Spleen (tissue), 11 donors: ENCODE measurements around the gene TMTC3. TPM values are rescaled to one million over a fixed set of nuclear protein-coding genes. Genes with fewer than 3 reads are reported as not detected.

Source experiments
- DNase-seq: peaks from one replicate; pipeline ENCODE4 v3.0.0-alpha.2; 2020
- H3K27ac ChIP-seq, 8 donors: fragments of 200-600 bp; sonication (generic) in 7 of 8; 1 replicate in 4 of 8; 2 replicates in 4 of 8; pipeline versions ENCODE4 v1.5.0 to v1.8.0; 2016 to 2021; ENCODE audit warnings: inconsistent platforms in 4 of 8, mild to moderate bottlenecking in 4 of 8, moderate library complexity in 1 of 8
- H3K27me3 ChIP-seq, 7 donors: fragments of 200-600 bp; sonication (generic) in 6 of 7; replicated peaks in 1 of 7; 1 replicate in 4 of 7; 2 replicates in 3 of 7; pipeline versions ENCODE4 v1.5.0 to v1.8.0; 2016 to 2021; ENCODE audit warnings: inconsistent platforms in 3 of 7, mild to moderate bottlenecking in 1 of 7
- H3K36me3 ChIP-seq, 6 donors: fragments of 200-600 bp; sonication (generic) in 5 of 6; 1 replicate in 4 of 6; 2 replicates in 2 of 6; pipeline versions ENCODE4 v1.5.0 to v1.8.0; 2016 to 2021; ENCODE audit warnings: inconsistent platforms in 2 of 6
- H3K4me1 ChIP-seq, 6 donors: fragments of 200-600 bp; sonication (generic) in 5 of 6; 1 replicate in 3 of 6; 2 replicates in 3 of 6; pipeline versions ENCODE4 v1.5.0 to v1.8.0; 2016 to 2021; ENCODE audit warnings: inconsistent platforms in 3 of 6
- H3K4me3 ChIP-seq, 8 donors: fragments of 200-600 bp; sonication (generic) in 7 of 8; 1 replicate in 4 of 8; 2 replicates in 4 of 8; pipeline versions ENCODE4 v1.5.0 to v1.8.0; 2016 to 2021; ENCODE audit warnings: inconsistent platforms in 4 of 8, mild to moderate bottlenecking in 4 of 8, moderate library complexity in 2 of 8
- H3K9me3 ChIP-seq, 8 donors: fragments of 200-600 bp; sonication (generic) in 7 of 8; 1 replicate in 4 of 8; 2 replicates in 4 of 8; pipeline versions ENCODE4 v1.5.0 to v1.8.0; 2016 to 2021; ENCODE audit warnings: inconsistent platforms in 4 of 8
- POLR2A ChIP-seq, 3 donors: fragments of 450-650 bp; IDR thresholded peaks; one replicate each; pipeline ENCODE4 v1.5.1; 2017; ENCODE audit warnings: antibody characterized with exemption in 3 of 3, mild to moderate bottlenecking in 1 of 3
- POLR2AphosphoS5 ChIP-seq, 3 donors: sonication (generic); formaldehyde crosslinking; IDR thresholded peaks; one replicate each; pipeline ENCODE4 v1.5.1; 2017; ENCODE audit warnings: antibody characterized with exemption in 3 of 3
- WGBS, 5 donors: extraction: QIAGEN DNeasy Blood & Tissue Kit in 3 of 5; methylation state at CpG; one replicate each; pipeline versions ENCODE4 v1.1.5 to v1.1.7; 2013 to 2018; 5-methylcytosine and 5-hydroxymethylcytosine counted together
- intact Hi-C: fragments of 100-400 bp; cut with DNase I; formaldehyde crosslinking; loops from one replicate; pipeline ENCODE4 v1.15.0; 2023; ENCODE audit warnings: low total_unique reads
- polyA plus RNA-seq, 3 donors: library from polyadenylated mRNA; stranded (reverse); fragments of 200-250 nt; gene quantifications; one replicate each; pipeline ENCODE4 v1.2.1, GENCODE V29; 2013
- total RNA-seq, 7 donors: library from RNA; depleted of rRNA in 3 of 7; stranded (reverse); fragments of >200 nt in 3 of 7; fragmentation: NEBNext Ultra II Directional in 4 of 7; extraction: Animal tissue kit (Norgen Biotek cat#: 25700) in 4 of 7; gene quantifications; one replicate each; pipeline versions ENCODE4 v1.1.0 to v1.2.1, GENCODE V29; 2016 to 2021
- TF ChIP-seq, protein P1 (sequence below), 11 experiments: fragments of 200-600 bp in 7 of 11; fragments of 450-650 bp in 4 of 11; sonication (generic) in 4 of 11; IDR thresholded peaks in 8 of 11; conservative IDR thresholded peaks in 3 of 11; 1 replicate in 7 of 11; 2 replicates in 4 of 11; pipeline versions ENCODE4 v1.4.0 to v1.8.0; 2016 to 2021; ENCODE audit warnings: antibody characterized with exemption in 11 of 11, inconsistent platforms in 4 of 11, mild to moderate bottlenecking in 1 of 11
- donor health status: healthy with polysubstance abuse.
- donor health status: DM: no; HTN: no; CAD: no; lungs with moderate emphysema.
- donor health status: DM: no; HTN: no; CAD: no.
- donor health status: Bipolar disorder and iron deficiency.
- donor health status: healthy.
- donor health status: DM: no; HTN: no; CAD: no.
- donor health status: DM: yes; HTN: yes; CAD: no.

The TMTC3 gene
- total and polyA plus RNA-seq, 10 donors, result 1.5 to 14.5 (median 10.1) TPM

DNA sequence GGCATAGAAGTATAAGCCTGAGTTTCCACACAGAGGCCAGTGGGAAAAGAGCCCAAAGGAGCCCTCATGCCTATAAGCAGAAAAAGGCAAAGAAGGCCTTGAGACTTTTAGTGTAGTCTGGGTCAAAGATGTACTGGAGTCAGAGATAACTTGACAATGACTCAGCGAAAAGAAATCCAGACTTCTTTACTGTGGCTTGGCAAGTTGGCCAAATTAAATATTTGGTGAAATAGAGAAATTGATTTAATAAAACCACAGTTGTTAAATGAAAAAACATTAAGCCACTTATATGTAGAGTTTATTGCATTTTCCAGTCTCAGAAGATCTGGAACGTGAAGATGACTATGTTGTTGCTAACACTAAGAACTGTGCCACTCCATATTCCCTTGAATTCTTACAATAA is 105.1 kb downstream of the TMTC3 start:
- 80 to 94% (median 89%) methylated on average over 2 of the region's 2 CpGs for WGBS, 5 donors
- H3K4me3 ChIP-seq, result no peak overlapping the region
- H3K27me3 ChIP-seq, result no peaks in the 10 kb centered on the region
- no peaks in the 10 kb centered on the region for H3K9me3 ChIP-seq
- no peaks in the 10 kb centered on the region for H3K36me3 ChIP-seq
- no peaks in the 10 kb centered on the region for H3K4me1 ChIP-seq
- TF ChIP-seq POLR2A (IDR thresholded peaks at IDR 0.05) (no peak), POLR2AphosphoS5 (IDR thresholded peaks at IDR 0.05) (no peak)
- TF ChIP-seq, protein P1, sequence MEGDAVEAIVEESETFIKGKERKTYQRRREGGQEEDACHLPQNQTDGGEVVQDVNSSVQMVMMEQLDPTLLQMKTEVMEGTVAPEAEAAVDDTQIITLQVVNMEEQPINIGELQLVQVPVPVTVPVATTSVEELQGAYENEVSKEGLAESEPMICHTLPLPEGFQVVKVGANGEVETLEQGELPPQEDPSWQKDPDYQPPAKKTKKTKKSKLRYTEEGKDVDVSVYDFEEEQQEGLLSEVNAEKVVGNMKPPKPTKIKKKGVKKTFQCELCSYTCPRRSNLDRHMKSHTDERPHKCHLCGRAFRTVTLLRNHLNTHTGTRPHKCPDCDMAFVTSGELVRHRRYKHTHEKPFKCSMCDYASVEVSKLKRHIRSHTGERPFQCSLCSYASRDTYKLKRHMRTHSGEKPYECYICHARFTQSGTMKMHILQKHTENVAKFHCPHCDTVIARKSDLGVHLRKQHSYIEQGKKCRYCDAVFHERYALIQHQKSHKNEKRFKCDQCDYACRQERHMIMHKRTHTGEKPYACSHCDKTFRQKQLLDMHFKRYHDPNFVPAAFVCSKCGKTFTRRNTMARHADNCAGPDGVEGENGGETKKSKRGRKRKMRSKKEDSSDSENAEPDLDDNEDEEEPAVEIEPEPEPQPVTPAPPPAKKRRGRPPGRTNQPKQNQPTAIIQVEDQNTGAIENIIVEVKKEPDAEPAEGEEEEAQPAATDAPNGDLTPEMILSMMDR (IDR thresholded peaks at IDR 0.05 in 8 of 11, conservative IDR thresholded peaks at IDR 0.05 in 3 of 11), result no peak
- H3K27ac ChIP-seq, result no peak overlapping the region
- no peak for DNase-seq
- intact Hi-C loops, result no loop called here

DNA sequence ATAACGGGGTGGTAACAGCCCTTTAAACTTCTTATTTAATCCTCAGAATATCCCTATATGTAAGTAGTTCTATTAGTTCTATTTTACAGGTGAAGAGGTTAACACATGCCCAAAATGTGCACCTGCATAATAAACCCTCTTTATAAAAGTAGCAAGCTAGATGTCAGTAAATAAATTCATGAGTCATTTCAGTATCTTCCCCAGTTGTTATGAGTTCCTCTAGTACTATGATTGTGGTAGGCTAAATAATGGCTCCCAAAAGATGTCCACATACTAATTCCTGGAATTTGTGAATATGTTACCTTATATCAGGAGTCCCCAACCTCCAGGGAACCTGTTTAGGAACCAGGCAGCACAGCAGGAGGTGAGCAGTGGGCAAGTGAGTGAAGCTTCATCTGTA is 106.5 kb downstream of the TMTC3 start:
- Histone ChIP-seq H3K4me3 (no peak overlapping the region), H3K36me3 (no peaks in the 10 kb centered on the region), H3K27me3 (no peaks in the 10 kb centered on the region), H3K4me1 (no peaks in the 10 kb centered on the region), H3K9me3 (no peaks in the 10 kb centered on the region), H3K27ac (no peak overlapping the region)
- no peak for DNase-seq
- intact Hi-C loops, result no loop called here
- WGBS, 5 donors, result 77 to 96% (median 89%) methylated on average over 1 of the region's 1 CpG
- TF ChIP-seq, protein P1 (IDR thresholded peaks at IDR 0.05 in 8 of 11, conservative IDR thresholded peaks at IDR 0.05 in 3 of 11), result no peak
- no peak for TF ChIP-seq POLR2AphosphoS5 (IDR thresholded peaks at IDR 0.05)
- TF ChIP-seq POLR2A (IDR thresholded peaks at IDR 0.05), result no peak

Other genes starting within 250 kb of the TMTC3 start
- gene C12orf50, start 112.9 kb upstream of the TMTC3 start, total RNA-seq, result under 1 TPM in 3 of 7 donors, not detected in 4; 0.17 to 0.27 (median 0.19) TPM
- gene C12orf50, start 112.9 kb upstream of the TMTC3 start, polyA plus RNA-seq, result not detected
- 10 to 100 TPM; 13.8 to 27.1 (median 15.7) TPM for gene CEP290, start 219 bp upstream of the TMTC3 start, total RNA-seq
- 1 to 10 TPM; 4.2 to 4.9 (median 4.6) TPM for gene CEP290, start 219 bp upstream of the TMTC3 start, polyA plus RNA-seq